WTC11 (cell line): ENCODE measurements around the gene RNF215.
"Not testable (repeated sequence)": the region's sequence is repeated elsewhere in the genome, so short reads cannot be mapped to it uniquely, and the experiment has no call there.

Experiments
- TF ChIP-seq, protein P1 (sequence below): sonication (generic); formaldehyde crosslinking; IDR thresholded peaks from 2 replicates; pipeline ENCODE4 v1.8.0; 2022; ENCODE audit warnings: mild to moderate bottlenecking, missing genetic modification reagents
- TF ChIP-seq, protein P2 (sequence below): fragments of 200-600 bp; IDR thresholded peaks from 2 replicates; pipeline ENCODE4 v1.8.0; 2022; ENCODE audit warnings: antibody characterized with exemption

DNA sequence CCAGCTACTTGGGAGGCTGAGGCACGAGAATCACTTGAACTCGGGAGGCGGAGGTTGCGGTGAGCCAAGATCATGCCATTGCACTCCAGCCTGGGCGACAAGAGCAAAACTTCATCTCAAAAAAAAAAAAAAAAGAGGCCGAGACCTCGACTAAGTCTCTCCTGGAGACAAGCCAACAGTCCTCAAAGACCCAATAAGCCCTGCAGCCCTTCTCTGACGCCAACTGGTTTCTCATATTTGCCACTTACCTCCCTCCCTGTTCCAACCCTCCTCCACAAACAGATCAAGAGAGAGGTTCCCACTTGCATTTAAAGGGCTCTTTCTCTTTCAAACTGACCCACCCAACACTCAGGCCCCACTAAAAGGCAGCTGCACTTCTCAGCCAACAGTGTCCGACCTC is 48.9 kb downstream of the RNF215 start:
- TF ChIP-seq, protein P1, sequence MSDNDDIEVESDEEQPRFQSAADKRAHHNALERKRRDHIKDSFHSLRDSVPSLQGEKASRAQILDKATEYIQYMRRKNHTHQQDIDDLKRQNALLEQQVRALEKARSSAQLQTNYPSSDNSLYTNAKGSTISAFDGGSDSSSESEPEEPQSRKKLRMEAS (CRISPR knock-in tag): not testable (repeated sequence)
- TF ChIP-seq, protein P2, sequence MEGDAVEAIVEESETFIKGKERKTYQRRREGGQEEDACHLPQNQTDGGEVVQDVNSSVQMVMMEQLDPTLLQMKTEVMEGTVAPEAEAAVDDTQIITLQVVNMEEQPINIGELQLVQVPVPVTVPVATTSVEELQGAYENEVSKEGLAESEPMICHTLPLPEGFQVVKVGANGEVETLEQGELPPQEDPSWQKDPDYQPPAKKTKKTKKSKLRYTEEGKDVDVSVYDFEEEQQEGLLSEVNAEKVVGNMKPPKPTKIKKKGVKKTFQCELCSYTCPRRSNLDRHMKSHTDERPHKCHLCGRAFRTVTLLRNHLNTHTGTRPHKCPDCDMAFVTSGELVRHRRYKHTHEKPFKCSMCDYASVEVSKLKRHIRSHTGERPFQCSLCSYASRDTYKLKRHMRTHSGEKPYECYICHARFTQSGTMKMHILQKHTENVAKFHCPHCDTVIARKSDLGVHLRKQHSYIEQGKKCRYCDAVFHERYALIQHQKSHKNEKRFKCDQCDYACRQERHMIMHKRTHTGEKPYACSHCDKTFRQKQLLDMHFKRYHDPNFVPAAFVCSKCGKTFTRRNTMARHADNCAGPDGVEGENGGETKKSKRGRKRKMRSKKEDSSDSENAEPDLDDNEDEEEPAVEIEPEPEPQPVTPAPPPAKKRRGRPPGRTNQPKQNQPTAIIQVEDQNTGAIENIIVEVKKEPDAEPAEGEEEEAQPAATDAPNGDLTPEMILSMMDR: not testable (repeated sequence)
